Brain microvascular endothelial cell (primary cell): Measurements from ENCODE around the gene RAD9A.

Source experiments
- DNase-seq: peaks from one replicate; pipeline ENCODE4 v3.0.0-alpha.2; 2020
- H3K27ac ChIP-seq: fragments of 250-450 bp; sonication (Bioruptor Pico); 2 replicates; pipeline ENCODE4 v1.5.1; 2020; ENCODE audit warnings: mild to moderate bottlenecking, moderate library complexity
- H3K27me3 ChIP-seq: fragments of 250-450 bp; sonication (Bioruptor Pico); replicated peaks from 2 replicates; pipeline ENCODE4 v1.5.1; 2020; ENCODE audit warnings: mild to moderate bottlenecking
- H3K36me3 ChIP-seq: fragments of 250-450 bp; sonication (Bioruptor Pico); replicated peaks from 2 replicates; pipeline ENCODE4 v1.5.1; 2020; ENCODE audit warnings: mild to moderate bottlenecking
- H3K4me3 ChIP-seq: 2 replicates; pipeline ENCODE4 v1.5.1; 2011; ENCODE audit warnings: low read depth, mild to moderate bottlenecking, control low read depth, low read length, moderate library complexity
- in situ Hi-C: cut with HindIII; loops from 2 replicates; pipeline ENCODE4 v1.10.0; 2017; ENCODE audit warnings: low sequenced_read_pairs, low pct_ligation_motif_present
- TF ChIP-seq, protein P1 (sequence below): IDR thresholded peaks from 2 replicates; pipeline ENCODE4 v1.5.1; 2011; ENCODE audit warnings: low read depth, mild to moderate bottlenecking, moderate library complexity, low read length, control low read depth, inconsistent platforms; ENCODE audit errors: missing control alignments

The RAD9A gene

DNA sequence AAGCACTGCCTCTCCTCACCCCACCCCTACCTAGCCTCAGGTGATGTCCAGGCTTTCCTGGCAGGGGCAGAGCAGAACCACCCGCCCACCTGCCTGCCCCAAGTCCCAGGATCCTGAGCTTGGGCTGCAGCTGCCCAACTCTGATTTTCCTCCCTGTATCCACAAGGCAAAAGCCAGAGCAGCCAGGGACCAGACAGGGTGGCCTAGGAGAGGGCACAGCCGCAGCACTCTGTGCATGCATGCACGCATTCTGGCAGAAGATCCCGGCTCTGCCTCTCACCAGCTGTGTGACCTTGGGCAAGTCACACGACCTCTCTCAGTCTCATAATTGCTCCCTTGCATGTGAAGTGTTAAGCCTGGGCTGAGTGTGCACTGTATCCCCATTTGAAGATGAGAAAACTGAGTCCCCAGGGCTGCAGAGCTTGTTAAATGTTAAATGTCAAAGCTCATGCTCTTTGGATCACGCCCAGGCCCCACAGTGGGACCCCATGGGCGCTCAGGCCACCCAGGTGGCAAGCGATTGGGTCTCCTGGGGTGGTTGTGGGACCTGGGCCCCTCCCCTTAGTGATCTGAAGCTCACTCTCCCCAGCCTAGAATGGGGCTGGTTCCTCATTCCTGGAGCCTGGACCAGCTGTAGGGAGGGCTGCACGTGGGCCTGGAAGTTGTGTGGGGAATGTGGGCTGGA is 20.9 kb downstream of the RAD9A start:
- Histone ChIP-seq H3K27me3 (peaks cover 15% of the 10 kb centered on the region), H3K4me3 (no peak overlapping the region), H3K27ac (no peak overlapping the region), H3K36me3 (no peaks in the 10 kb centered on the region)
- in situ Hi-C loops, result no loop called here
- TF ChIP-seq, protein P1, sequence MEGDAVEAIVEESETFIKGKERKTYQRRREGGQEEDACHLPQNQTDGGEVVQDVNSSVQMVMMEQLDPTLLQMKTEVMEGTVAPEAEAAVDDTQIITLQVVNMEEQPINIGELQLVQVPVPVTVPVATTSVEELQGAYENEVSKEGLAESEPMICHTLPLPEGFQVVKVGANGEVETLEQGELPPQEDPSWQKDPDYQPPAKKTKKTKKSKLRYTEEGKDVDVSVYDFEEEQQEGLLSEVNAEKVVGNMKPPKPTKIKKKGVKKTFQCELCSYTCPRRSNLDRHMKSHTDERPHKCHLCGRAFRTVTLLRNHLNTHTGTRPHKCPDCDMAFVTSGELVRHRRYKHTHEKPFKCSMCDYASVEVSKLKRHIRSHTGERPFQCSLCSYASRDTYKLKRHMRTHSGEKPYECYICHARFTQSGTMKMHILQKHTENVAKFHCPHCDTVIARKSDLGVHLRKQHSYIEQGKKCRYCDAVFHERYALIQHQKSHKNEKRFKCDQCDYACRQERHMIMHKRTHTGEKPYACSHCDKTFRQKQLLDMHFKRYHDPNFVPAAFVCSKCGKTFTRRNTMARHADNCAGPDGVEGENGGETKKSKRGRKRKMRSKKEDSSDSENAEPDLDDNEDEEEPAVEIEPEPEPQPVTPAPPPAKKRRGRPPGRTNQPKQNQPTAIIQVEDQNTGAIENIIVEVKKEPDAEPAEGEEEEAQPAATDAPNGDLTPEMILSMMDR, result no peak
- no peak for DNase-seq

GRCh38 chr11:67413266-67413849 is 21.6 kb downstream of the RAD9A start:
- Histone ChIP-seq H3K27me3 (peaks cover 15% of the 10 kb centered on the region), H3K27ac (no peak overlapping the region), H3K4me3 (no peak overlapping the region), H3K36me3 (no peaks in the 10 kb centered on the region)
- no peak for DNase-seq
- TF ChIP-seq, protein P1, result no peak
- in situ Hi-C loops, result no loop called here

DNA sequence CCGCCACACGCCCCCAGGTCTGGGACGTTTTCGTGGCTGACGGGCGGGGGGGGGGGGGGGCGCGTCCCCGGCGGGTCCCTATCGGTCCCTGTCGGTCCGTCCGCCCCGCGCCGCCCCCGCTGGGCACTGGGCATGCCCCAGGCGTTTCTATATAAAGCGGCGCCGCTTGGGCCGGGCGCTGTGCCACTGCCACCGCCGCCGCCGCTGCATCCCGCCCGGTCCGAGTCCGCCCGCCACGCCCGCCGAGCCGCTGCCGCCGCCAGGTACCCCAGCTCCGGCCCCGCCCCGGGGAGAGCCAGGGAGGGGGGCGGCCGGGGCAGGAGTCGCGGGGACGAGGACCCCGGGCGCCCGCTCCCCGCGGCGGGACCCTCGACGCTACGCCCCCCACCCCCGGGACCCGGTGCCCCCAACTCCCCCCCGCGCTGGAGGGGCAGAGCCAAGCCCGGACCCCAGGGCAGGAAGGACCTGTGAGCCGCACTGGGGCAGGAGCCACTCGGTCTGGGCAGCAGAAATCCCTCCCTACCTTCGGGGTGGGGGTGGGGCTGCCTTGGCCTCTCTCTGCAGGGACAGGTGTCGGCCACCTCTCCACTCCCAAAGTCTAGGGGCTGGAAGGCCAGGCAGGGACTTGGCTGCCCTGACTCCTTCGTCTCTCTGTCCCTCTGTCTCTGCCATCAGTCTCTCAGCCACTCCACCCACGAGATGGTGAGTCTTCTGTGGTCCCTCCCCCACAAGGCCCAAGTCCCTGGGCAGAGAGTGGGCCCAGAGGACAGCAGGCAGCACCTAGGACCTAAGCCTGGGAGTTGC is 23.9 kb downstream of the RAD9A start, which contains the start of gene CARNS1:
Gene CARNS1, plus strand, starts transcription at position 178 of the 804 bp plus-strand sequence. Its CDS starts 522 bp downstream, at position 700.
- H3K27ac ChIP-seq, result no peak within 1 kb of the TSS
- H3K4me3 ChIP-seq, result no peak within 1 kb of the TSS
- TF ChIP-seq, protein P1, result no peak
- H3K27me3 ChIP-seq, result peaks cover 15% of the 10 kb centered on the region
- DNase-seq, result no peak
- in situ Hi-C loops, result no loop called here
- no peaks in the 10 kb centered on the region for H3K36me3 ChIP-seq

- Histone ChIP-seq H3K4me3 (no peak overlapping the region), H3K27ac (no peak overlapping the region), H3K36me3 (no peaks in the 10 kb centered on the region), H3K27me3 (peaks cover 10% of the 10 kb centered on the region)
- in situ Hi-C loops, result no loop called here
- TF ChIP-seq, protein P1, result no peak
- DNase-seq, result no peak
Observed at GRCh38 chr11:67416416-67417335, 24.9 kb downstream of the RAD9A start.

GRCh38 chr11:67417425-67417824 is 25.6 kb downstream of the RAD9A start:
- peaks cover 6% of the 10 kb centered on the region for H3K27me3 ChIP-seq
- TF ChIP-seq, protein P1, result no peak

More at GRCh38 chr11:67417425-67417824, 25.6 kb downstream of the RAD9A start:
- DNase-seq, result no peak
- no peaks in the 10 kb centered on the region for H3K36me3 ChIP-seq
- no peak overlapping the region for H3K4me3 ChIP-seq
- in situ Hi-C loops, result no loop called here
- H3K27ac ChIP-seq, result no peak overlapping the region
